SK-N-SH (cell line): ENCODE measurements around the gene APBA2. TPM values are rescaled to one million over a fixed set of nuclear protein-coding genes. Genes with fewer than 3 reads are reported as not detected.
"Not testable (repeated sequence)": the region's sequence is repeated elsewhere in the genome, so short reads cannot be mapped to it uniquely, and the experiment has no call there.

Source experiments
- CTCF ChIA-PET: fragments of 300-600, 350-600 bp; formaldehyde crosslinking; extraction: SDS; loops from one replicate; lab custom pipeline; 2021; lab: Yijun Ruan, JAX
- POLR2A ChIA-PET: fragments of 350-600 bp; sonication (Branson Sonifier 250); formaldehyde crosslinking; extraction: SDS; loops from one replicate; lab custom pipeline; 2020; ENCODE audit warnings: antibody characterized with exemption, inconsistent platforms; lab: Yijun Ruan, JAX
- DNase-seq: peaks from one replicate; pipeline ENCODE4 v3.0.0; 2012
- H2AFZ ChIP-seq: fragments of 200-600 bp; sonication (generic); 2 replicates; pipeline ENCODE4 v1.8.1; 2016; ENCODE audit warnings: antibody characterized with exemption, mild to moderate bottlenecking, low read depth
- H3F3A ChIP-seq: fragments of 200-600 bp; sonication (generic); replicated peaks from 2 replicates; pipeline ENCODE3; 2016; ENCODE audit warnings: antibody characterized with exemption, mild to moderate bottlenecking; ENCODE audit not compliant: insufficient read depth
- H3K27ac ChIP-seq, 2 experiments: fragments of 200-500 bp in 1 of 2; fragments of 200-600 bp in 1 of 2; sonication (Bioruptor generic) in 1 of 2; sonication (generic), shearing (Covaris generic) in 1 of 2; 2 replicates each; pipeline versions ENCODE4 v1.5.1 to v1.6.1; 2014 to 2016; ENCODE audit warnings: low read depth in 2 of 2, inconsistent platforms in 1 of 2, low read length in 1 of 2, mild to moderate bottlenecking in 1 of 2, mixed read lengths in 1 of 2
- H3K27me3 ChIP-seq: fragments of 200-600 bp; sonication (generic), shearing (Covaris generic); 2 replicates; pipeline ENCODE4 v1.6.1; 2016; ENCODE audit warnings: mixed run types; ENCODE audit not compliant: insufficient read depth
- H3K36me3 ChIP-seq, 2 experiments: fragments of 200-500 bp in 1 of 2; fragments of 200-600 bp in 1 of 2; sonication (Bioruptor generic) in 1 of 2; sonication (generic) in 1 of 2; replicated peaks in 1 of 2; 2 replicates each; pipeline versions ENCODE3 to v1.5.1; 2014 to 2016; ENCODE audit warnings: low read length in 1 of 2, mild to moderate bottlenecking in 1 of 2; ENCODE audit not compliant: insufficient read depth in 2 of 2, control insufficient read depth in 1 of 2
- H3K4me1 ChIP-seq, 2 experiments: fragments of 200-500 bp in 1 of 2; fragments of 200-600 bp in 1 of 2; sonication (Bioruptor generic) in 1 of 2; sonication (generic), shearing (Covaris generic) in 1 of 2; 2 replicates each; pipeline versions ENCODE4 v1.5.1 to v1.6.1; 2014 to 2016; ENCODE audit warnings: low read depth in 1 of 2, low read length in 1 of 2, mixed run types in 1 of 2; ENCODE audit not compliant: insufficient read depth in 2 of 2, control insufficient read depth in 1 of 2
- H3K4me2 ChIP-seq: fragments of 200-600 bp; sonication (generic), shearing (Covaris generic); 2 replicates; pipeline ENCODE4 v1.6.1; 2017; ENCODE audit warnings: mixed run types
- H3K4me3 ChIP-seq, 2 experiments: fragments of 200-500 bp in 1 of 2; fragments of 200-600 bp in 1 of 2; sonication (Bioruptor generic) in 1 of 2; sonication (generic), shearing (Covaris generic) in 1 of 2; 2 replicates each; pipeline versions ENCODE4 v1.5.1 to v1.8.1; 2014 to 2016; ENCODE audit warnings: low read depth in 2 of 2, inconsistent platforms in 1 of 2, low read length in 1 of 2, mild to moderate bottlenecking in 1 of 2, mixed read lengths in 1 of 2, moderate library complexity in 1 of 2
- H3K79me2 ChIP-seq: fragments of 200-600 bp; sonication (generic); 2 replicates; pipeline ENCODE4 v1.8.1; 2017; ENCODE audit warnings: mild to moderate bottlenecking; ENCODE audit not compliant: insufficient read depth
- H3K9ac ChIP-seq: fragments of 200-600 bp; sonication (generic); 2 replicates; pipeline ENCODE4 v1.6.1; 2017; ENCODE audit warnings: mixed run types
- H3K9me2 ChIP-seq: fragments of 200-600 bp; sonication (generic); 2 replicates; pipeline ENCODE4 v1.6.1; 2017; ENCODE audit warnings: mixed run types
- H3K9me3 ChIP-seq: fragments of 200-600 bp; sonication (generic); 2 replicates; pipeline ENCODE4 v1.6.1; 2017; ENCODE audit warnings: mixed run types, mild to moderate bottlenecking, moderate library complexity
- H4K20me1 ChIP-seq: fragments of 200-600 bp; sonication (generic); 2 replicates; pipeline ENCODE4 v1.6.1; 2017; ENCODE audit warnings: mild to moderate bottlenecking, mixed run types; ENCODE audit not compliant: insufficient read depth
- RFX5 ChIP-seq: IDR thresholded peaks from 2 replicates; pipeline ENCODE4 v1.6.1; 2012; ENCODE audit warnings: mild to moderate bottlenecking, improper control_type of control experiment, low read length
- WGBS: methylation state at CpG from one replicate; pipeline ENCODE4 v1.1.6; 2017; ENCODE audit warnings: low lambda C conversion rate; 5-methylcytosine and 5-hydroxymethylcytosine counted together
- polyA plus RNA-seq, 3 experiments: library from polyadenylated mRNA; depleted of rRNA; stranded (reverse); fragments of >200 nt; gene quantifications; 2 replicates each; pipeline ENCODE4 v1.2.3, GENCODE V29; 2012

APBA2 gene
- polyA plus RNA-seq, 1 of the 3 experiments (the other 2 are of a cell fraction) = 12.7 TPM

DNA sequence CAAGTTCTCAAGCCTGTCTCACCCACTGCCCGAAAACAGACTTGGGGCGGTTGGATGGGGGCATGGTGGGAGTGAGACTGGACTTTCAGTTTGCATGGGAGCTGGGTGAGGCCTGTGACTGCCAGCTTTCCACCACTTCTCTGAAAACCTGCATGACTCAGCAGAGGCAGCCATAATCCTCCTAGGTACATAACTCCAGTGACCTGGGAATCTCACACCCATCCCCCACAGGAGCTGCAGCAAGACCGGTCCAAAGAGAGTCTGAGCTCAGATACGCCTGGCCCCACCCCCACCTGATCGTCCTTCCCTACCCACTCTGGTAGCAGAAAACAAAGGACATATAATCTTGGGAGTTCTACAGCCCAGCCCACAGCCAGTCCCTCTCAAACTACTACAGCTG, 276.6 kb downstream of the APBA2 start (continued):
- no peak for TF ChIP-seq RFX5

DNA sequence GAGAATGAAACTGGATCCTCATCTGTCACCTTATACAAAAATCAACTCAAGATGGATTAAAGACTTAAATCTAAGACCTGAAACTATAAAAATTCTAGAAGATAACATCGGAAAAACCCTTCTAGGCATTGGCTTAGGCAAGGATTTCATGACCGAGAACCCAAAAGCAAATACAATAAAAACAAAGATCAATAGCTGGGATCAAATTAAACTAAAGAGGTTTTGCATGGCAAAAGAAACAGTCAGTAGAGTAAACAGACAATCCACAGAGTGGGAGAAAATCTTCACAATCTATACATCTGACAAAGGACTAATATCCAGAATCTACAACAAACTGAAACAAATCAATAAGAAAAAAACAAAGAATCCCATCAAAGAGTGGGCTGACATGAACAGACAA, 281.3 kb downstream of the APBA2 start:
- 51% methylated on average over 2 of the region's 2 CpGs for WGBS
- H3K9ac ChIP-seq, H3K9me3 ChIP-seq, H3K27me3 ChIP-seq, H3K79me2 ChIP-seq, H3K4me1 ChIP-seq, DNase-seq, H3K36me3 ChIP-seq, H3K9me2 ChIP-seq, CTCF ChIA-PET, H3K27ac ChIP-seq, H4K20me1 ChIP-seq, POLR2A ChIA-PET, H3F3A ChIP-seq, H3K4me3 ChIP-seq, H3K4me2 ChIP-seq, H2AFZ ChIP-seq: not testable (repeated sequence)

Other genes with a start within 250 kb of the APBA2 start
- gene GOLGA8M, start 173.6 kb upstream of the APBA2 start, polyA plus RNA-seq (2012; rRNA removed) = 0.10 TPM in 1 of 2 replicates, not detected in the other
- not detected in 2 replicates for gene GOLGA6L7, start 37.3 kb upstream of the APBA2 start, polyA plus RNA-seq (2012; rRNA removed)